GM19193 (cell line): ENCODE data around the gene RCBTB2.

Experiments used
- POLR2A ChIP-seq: IDR thresholded peaks from 4 replicates; pipeline ENCODE4 v1.6.1; 2011; ENCODE audit not compliant: insufficient read depth, insufficient read length; ENCODE audit errors: extremely low read depth

The RCBTB2 gene

GRCh38 chr13:48496271-48497161 is 36.4 kb downstream of the RCBTB2 start:
- no peak for TF ChIP-seq POLR2A

GRCh38 chr13:48494874-48495273 is 38.0 kb downstream of the RCBTB2 start:
- TF ChIP-seq POLR2A, result no peak

- no peak for TF ChIP-seq POLR2A
These were observed 39.0 kb downstream of the RCBTB2 start for GRCh38 chr13:48493851-48494250.

- no peak for TF ChIP-seq POLR2A
These were observed 39.7 kb downstream of the RCBTB2 start for GRCh38 chr13:48493066-48493765.

- peak; percentile 71 for TF ChIP-seq POLR2A
These were observed 40.3 kb downstream of the RCBTB2 start for GRCh38 chr13:48492470-48493065.

- TF ChIP-seq POLR2A, result peak; percentile 78
These were observed 40.8 kb downstream of the RCBTB2 start for GRCh38 chr13:48492096-48492440.

GRCh38 chr13:48491423-48492095 is 41.3 kb downstream of the RCBTB2 start:
- no peak for TF ChIP-seq POLR2A

- no peak for TF ChIP-seq POLR2A
These were observed 42.6 kb downstream of the RCBTB2 start for GRCh38 chr13:48490241-48490640.

- TF ChIP-seq POLR2A, result no peak
These were observed 43.2 kb downstream of the RCBTB2 start for GRCh38 chr13:48489666-48490065.

GRCh38 chr13:48488995-48489394 is 43.9 kb downstream of the RCBTB2 start:
- TF ChIP-seq POLR2A, result no peak

- no peak for TF ChIP-seq POLR2A
These were observed 44.9 kb downstream of the RCBTB2 start for GRCh38 chr13:48487968-48488367.

GRCh38 chr13:48486836-48487235 is 46.0 kb downstream of the RCBTB2 start:
- peak; percentile 22 for TF ChIP-seq POLR2A

- no peak for TF ChIP-seq POLR2A
These were observed 46.5 kb downstream of the RCBTB2 start for GRCh38 chr13:48486362-48486761.

- TF ChIP-seq POLR2A, result no peak
These were observed 47.4 kb downstream of the RCBTB2 start for GRCh38 chr13:48485432-48485831.

- TF ChIP-seq POLR2A, result no peak
These were observed 49.3 kb downstream of the RCBTB2 start for GRCh38 chr13:48483575-48483974.
